Activated CD8-positive, alpha-beta T cell treated with anti-CD3 and anti-CD28 coated beads for 36 hours (primary cell): ENCODE results near the gene HOTAIR. TPM values are rescaled to one million over a fixed set of nuclear protein-coding genes. Genes with fewer than 3 reads are reported as not detected.

Experiments
- ATAC-seq: fragments of 200-7000 bp; cut with Tn5 transposase; one replicate; pipeline ENCODE4 v1.10.0; 2021; ENCODE audit warnings: mild to moderate bottlenecking, moderate library complexity
- CTCF ChIA-PET: fragments of 350-600 bp; sonication (Branson Sonifier 250); formaldehyde crosslinking; loops from one replicate; lab custom pipeline; 2021; ENCODE audit warnings: antibody characterized with exemption; lab: Charles Lee
- POLR2A ChIA-PET: fragments of 350-600 bp; sonication (Branson Sonifier 250); formaldehyde crosslinking; loops from one replicate; lab custom pipeline; 2021; ENCODE audit warnings: antibody characterized with exemption; lab: Charles Lee
- DNase-seq: peaks from one replicate; pipeline ENCODE4 v3.0.0-alpha.2; 2020
- H3K27ac Mint-ChIP-seq: one replicate; pipeline ENCODE4 v1.8.0; 2021; ENCODE audit warnings: mild to moderate bottlenecking, mixed read lengths
- H3K27me3 Mint-ChIP-seq: one replicate; pipeline ENCODE4 v1.8.0; 2021; ENCODE audit warnings: mixed read lengths
- H3K36me3 Mint-ChIP-seq: one replicate; pipeline ENCODE4 v1.8.0; 2021; ENCODE audit warnings: low read depth, mixed read lengths
- H3K4me1 Mint-ChIP-seq: one replicate; pipeline ENCODE4 v1.8.0; 2021; ENCODE audit warnings: low read depth, mixed read lengths
- H3K4me3 Mint-ChIP-seq: one replicate; pipeline ENCODE4 v1.8.0; 2021; ENCODE audit warnings: mild to moderate bottlenecking, moderate library complexity, mixed read lengths
- H3K9me3 Mint-ChIP-seq: one replicate; pipeline ENCODE4 v1.8.0; 2021; ENCODE audit warnings: mixed read lengths
- CTCF ChIP-seq: fragments of 200-600 bp; IDR thresholded peaks from one replicate; pipeline ENCODE4 v1.8.0; 2022; ENCODE audit warnings: antibody characterized with exemption, mild to moderate bottlenecking
- intact Hi-C: fragments of 100-400 bp; cut with micrococcal nuclease; formaldehyde crosslinking; loops from one replicate; pipeline ENCODE4 v1.10.0; 2022
- total RNA-seq, 2 experiments: library from RNA; stranded (reverse); gene quantifications; one replicate each; pipeline ENCODE4 v1.2.3, GENCODE V29; 2021

The HOTAIR gene
- total RNA-seq, 2 experiments from 2014 or later = not detected

DNA sequence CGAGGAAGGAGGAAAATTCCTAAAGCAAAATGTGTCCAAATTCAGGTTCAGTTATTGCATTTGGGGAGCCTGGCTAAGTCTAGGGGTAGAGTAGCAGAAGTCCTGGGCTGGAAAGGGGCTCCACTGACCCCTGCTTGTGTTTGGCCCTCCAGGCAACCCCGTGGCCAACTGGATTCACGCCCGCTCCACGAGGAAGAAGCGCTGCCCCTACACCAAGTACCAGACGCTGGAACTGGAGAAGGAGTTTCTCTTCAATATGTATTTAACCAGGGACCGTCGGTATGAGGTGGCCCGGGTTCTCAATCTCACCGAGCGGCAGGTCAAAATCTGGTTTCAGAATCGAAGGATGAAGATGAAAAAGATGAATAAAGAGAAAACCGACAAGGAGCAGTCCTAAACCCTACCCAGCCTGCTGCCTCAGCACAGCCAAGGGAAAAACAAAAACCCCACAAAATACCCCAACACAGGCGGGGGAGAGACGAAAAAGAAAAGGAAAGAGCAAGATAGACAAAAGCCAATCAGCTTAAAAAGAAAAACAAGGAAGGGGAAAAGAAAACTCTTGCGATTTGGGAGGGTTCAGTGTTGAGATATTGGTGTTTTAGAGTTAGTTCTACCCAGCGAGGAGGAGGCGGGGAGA, 27.6 kb upstream of the HOTAIR start:
- H3K4me3 Mint-ChIP-seq = no peak overlapping the region
- no peak overlapping the region for H3K27ac Mint-ChIP-seq
- intact Hi-C loops = no loop called here
- H3K9me3 Mint-ChIP-seq = no peaks in the 10 kb centered on the region
- H3K36me3 Mint-ChIP-seq = no peaks in the 10 kb centered on the region
- no peak for TF ChIP-seq CTCF
- ATAC-seq (no peak), DNase-seq (no peak)
- peaks cover 87% of the 10 kb centered on the region for H3K27me3 Mint-ChIP-seq
- H3K4me1 Mint-ChIP-seq = peaks cover 20% of the 10 kb centered on the region
- POLR2A ChIA-PET = no interaction called here
- CTCF ChIA-PET = interaction anchor here (1.2 to 6.7 kb wide), 2 partner anchors 16 to 191 kb away, joined by 3 to 58 read pairs; partner anchors contain the start of gene HOXC10

GRCh38 chr12:54001283-54002187, 26.8 kb upstream of the HOTAIR start:
- intact Hi-C loops = no loop called here
- no peak for TF ChIP-seq CTCF
- Mint-ChIP-seq H3K4me3 (no peak overlapping the region), H3K27ac (no peak overlapping the region), H3K36me3 (no peaks in the 10 kb centered on the region), H3K9me3 (no peaks in the 10 kb centered on the region), H3K4me1 (peaks cover 17% of the 10 kb centered on the region), H3K27me3 (peaks cover 84% of the 10 kb centered on the region)
- POLR2A ChIA-PET = interaction anchor here (0.7 kb wide), 1 partner anchor 8 kb away, joined by 3 read pairs; no protein-coding TSS in a partner anchor
- no peak for DNase-seq
- CTCF ChIA-PET = interaction anchor here (1.2 to 6.7 kb wide), 6 partner anchors 7 to 213 kb away, joined by 3 to 58 read pairs (median 8); partner anchors contain the start of genes HOXC10 and HOXC8
- ATAC-seq = no peak

DNA sequence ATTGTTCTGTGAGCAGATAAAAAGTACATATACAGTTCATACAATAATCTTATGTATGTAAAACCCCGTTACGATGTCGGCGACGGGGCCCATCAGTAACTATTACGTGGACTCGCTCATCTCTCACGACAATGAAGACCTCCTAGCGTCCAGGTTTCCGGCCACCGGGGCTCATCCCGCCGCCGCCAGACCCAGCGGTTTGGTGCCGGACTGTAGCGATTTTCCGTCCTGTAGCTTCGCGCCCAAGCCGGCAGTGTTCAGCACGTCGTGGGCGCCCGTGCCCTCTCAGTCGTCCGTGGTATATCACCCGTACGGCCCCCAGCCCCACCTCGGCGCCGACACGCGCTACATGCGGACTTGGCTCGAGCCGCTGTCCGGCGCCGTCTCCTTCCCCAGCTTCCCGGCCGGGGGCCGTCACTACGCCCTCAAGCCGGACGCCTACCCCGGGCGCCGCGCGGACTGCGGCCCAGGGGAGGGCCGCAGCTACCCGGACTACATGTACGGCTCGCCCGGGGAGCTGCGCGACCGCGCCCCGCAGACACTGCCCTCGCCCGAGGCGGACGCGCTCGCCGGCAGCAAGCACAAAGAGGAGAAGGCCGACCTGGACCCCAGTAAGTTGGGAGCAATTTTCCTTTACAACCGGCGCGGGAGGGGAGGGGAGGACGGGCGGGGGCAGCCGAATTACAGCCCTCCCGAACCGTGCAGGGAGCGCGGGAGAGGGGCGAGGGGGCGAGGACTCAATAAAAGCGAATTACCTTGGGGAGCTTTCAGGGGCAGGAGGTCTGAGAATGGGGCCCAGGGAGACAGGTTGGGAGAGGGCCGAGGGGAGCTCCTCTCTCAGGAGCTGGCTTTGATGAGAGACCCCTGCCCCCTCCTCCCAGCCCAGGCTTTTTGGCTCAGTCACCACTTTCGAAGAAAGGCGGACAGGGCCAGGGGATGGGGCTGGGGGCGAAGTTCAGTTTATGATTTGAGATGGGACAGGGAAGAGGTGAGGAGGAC, 25.7 kb upstream of the HOTAIR start, which contains the start of gene HOXC9:
Gene HOXC9 (plus strand): TSS at position 46 of the 999 bp plus-strand sequence. CDS start 28 bp downstream, at position 74.
- no peaks in the 10 kb centered on the region for H3K9me3 Mint-ChIP-seq
- no peak for DNase-seq
- POLR2A ChIA-PET = interaction anchor here (1.6 kb wide), 1 partner anchor 15 kb away, joined by 9 read pairs; the partner anchor contains the start of gene HOXC10
- H3K36me3 Mint-ChIP-seq = no peaks in the 10 kb centered on the region
- H3K27ac Mint-ChIP-seq = no peak within 1 kb of the TSS
- TF ChIP-seq CTCF = no peak
- ATAC-seq = no peak
- CTCF ChIA-PET = interaction anchor here (0.7 to 6.7 kb wide), 12 partner anchors 8 to 225 kb away, joined by 3 to 58 read pairs (median 5); partner anchors contain the start of genes HOXC10, HOXC5 and HOXC8
- peaks cover 83% of the 10 kb centered on the region for H3K27me3 Mint-ChIP-seq
- H3K4me3 Mint-ChIP-seq = peak within 1 kb of the TSS; percentile 43
- peaks cover 19% of the 10 kb centered on the region for H3K4me1 Mint-ChIP-seq
- intact Hi-C loops = no loop called here

DNA sequence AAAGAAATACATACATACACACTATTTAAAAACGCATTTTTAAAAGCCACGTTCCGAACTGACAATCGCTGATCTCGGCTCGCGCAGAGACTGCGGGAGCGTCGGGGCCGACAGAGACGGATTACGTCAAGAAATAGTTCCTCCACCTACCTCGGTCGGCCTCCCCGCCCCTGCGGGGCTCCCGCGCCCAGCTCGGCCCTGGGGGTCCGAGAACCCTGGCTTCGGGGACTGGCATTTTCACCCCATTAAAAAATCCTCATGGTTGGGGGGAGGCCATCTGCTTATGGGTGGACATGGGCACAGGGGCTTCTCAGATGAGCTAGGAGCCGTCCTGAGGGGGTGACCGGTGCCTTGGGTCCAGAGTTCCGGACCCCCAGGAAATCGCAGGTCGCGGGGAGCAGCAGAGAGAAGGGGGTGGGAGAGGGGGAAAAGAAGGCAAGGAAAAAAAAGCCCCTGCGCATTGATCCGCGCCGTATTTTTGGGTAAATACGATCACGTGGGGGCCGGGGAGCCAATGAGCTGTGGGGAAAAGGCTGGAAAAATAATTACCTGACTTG, 24.9 kb upstream of the HOTAIR start:
- TF ChIP-seq CTCF = no peak
- H3K4me1 Mint-ChIP-seq = peaks cover 26% of the 10 kb centered on the region
- intact Hi-C loops = no loop called here
- CTCF ChIA-PET = interaction anchor here (0.7 to 6.7 kb wide), 11 partner anchors 9 to 224 kb away, joined by 3 to 58 read pairs (median 6); partner anchors contain the start of genes HOXC10, HOXC5 and HOXC8
- no peak overlapping the region for H3K27ac Mint-ChIP-seq
- POLR2A ChIA-PET = interaction anchor here (0.6 to 1.6 kb wide), 2 partner anchors 14 to 44 kb away, joined by 3 to 9 read pairs; partner anchors contain the start of gene HOXC10
- DNase-seq (peak; percentile 55), ATAC-seq (no peak)
- peaks cover 85% of the 10 kb centered on the region for H3K27me3 Mint-ChIP-seq
- peak overlapping the region; percentile 43 for H3K4me3 Mint-ChIP-seq
- no peaks in the 10 kb centered on the region for H3K36me3 Mint-ChIP-seq
- no peaks in the 10 kb centered on the region for H3K9me3 Mint-ChIP-seq
